ENCODE results near the gene ZMYND19. TPM values are rescaled to one million over a fixed set of nuclear protein-coding genes. Genes with fewer than 3 reads are reported as not detected.
"Not testable (repeated sequence)": the region's sequence is repeated elsewhere in the genome, so short reads cannot be mapped to it uniquely, and the experiment has no call there.

ZMYND19 gene
- total and polyA plus RNA-seq, 12 donors, result 5.2 to 33.5 (median 17.9) TPM

- Histone ChIP-seq H3K27me3 (no peaks in the 10 kb centered on the region), H3K4me3 (no peak overlapping the region), H3K4me1 (replicated peaks in 1 of 2) (no peaks in the 10 kb centered on the region), H3K36me3 (replicated peaks in 1 of 2) (no peaks in the 10 kb centered on the region), H3K9me3 (replicated peaks in 1 of 3) (no peaks in the 10 kb centered on the region), H3K27ac (no peak overlapping the region)
- no peak for DNase-seq
- intact Hi-C loops (cut with DNase I), result no loop called here
- TF ChIP-seq, protein P1, sequence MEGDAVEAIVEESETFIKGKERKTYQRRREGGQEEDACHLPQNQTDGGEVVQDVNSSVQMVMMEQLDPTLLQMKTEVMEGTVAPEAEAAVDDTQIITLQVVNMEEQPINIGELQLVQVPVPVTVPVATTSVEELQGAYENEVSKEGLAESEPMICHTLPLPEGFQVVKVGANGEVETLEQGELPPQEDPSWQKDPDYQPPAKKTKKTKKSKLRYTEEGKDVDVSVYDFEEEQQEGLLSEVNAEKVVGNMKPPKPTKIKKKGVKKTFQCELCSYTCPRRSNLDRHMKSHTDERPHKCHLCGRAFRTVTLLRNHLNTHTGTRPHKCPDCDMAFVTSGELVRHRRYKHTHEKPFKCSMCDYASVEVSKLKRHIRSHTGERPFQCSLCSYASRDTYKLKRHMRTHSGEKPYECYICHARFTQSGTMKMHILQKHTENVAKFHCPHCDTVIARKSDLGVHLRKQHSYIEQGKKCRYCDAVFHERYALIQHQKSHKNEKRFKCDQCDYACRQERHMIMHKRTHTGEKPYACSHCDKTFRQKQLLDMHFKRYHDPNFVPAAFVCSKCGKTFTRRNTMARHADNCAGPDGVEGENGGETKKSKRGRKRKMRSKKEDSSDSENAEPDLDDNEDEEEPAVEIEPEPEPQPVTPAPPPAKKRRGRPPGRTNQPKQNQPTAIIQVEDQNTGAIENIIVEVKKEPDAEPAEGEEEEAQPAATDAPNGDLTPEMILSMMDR (IDR thresholded peaks at IDR 0.05), result no peak
- no peak for TF ChIP-seq POLR2A (IDR thresholded peaks at IDR 0.05)
- WGBS, 4 donors, result 90 to 97% (median 91%) methylated on average over 4 to 18 of the region's 18 CpGs
These were observed 49.8 kb downstream of the ZMYND19 start for GRCh38 chr9:137540536-137540935.

GRCh38 chr9:137538058-137538457, 52.3 kb downstream of the ZMYND19 start:
- TF ChIP-seq, protein P1 (IDR thresholded peaks at IDR 0.05), result no peak
- no peak for TF ChIP-seq POLR2A (IDR thresholded peaks at IDR 0.05)
- H3K4me1 ChIP-seq (replicated peaks in 1 of 2), result peaks cover 0 to 9% of the 10 kb centered on the region in 2 donors
- no peak for DNase-seq

GRCh38 chr9:137536594-137537131, 53.6 kb downstream of the ZMYND19 start:
- intact Hi-C loops (cut with DNase I); H3K4me1 ChIP-seq (replicated peaks in 1 of 2); H3K9me3 ChIP-seq (replicated peaks in 1 of 3); H3K4me3 ChIP-seq; H3K36me3 ChIP-seq (replicated peaks in 1 of 2); DNase-seq; H3K27me3 ChIP-seq; H3K27ac ChIP-seq: not testable (repeated sequence)
- 67 to 86% (median 69%) methylated on average over 16 of the region's 16 CpGs for WGBS, 4 donors

More at GRCh38 chr9:137538058-137538457, 52.3 kb downstream of the ZMYND19 start:
- Histone ChIP-seq H3K36me3 (replicated peaks in 1 of 2) (no peaks in the 10 kb centered on the region), H3K27ac (no peak overlapping the region), H3K9me3 (replicated peaks in 1 of 3) (no peaks in the 10 kb centered on the region), H3K27me3 (no peaks in the 10 kb centered on the region), H3K4me3 (no peak overlapping the region)
- 94 to 97% (median 95%) methylated on average over 8 to 16 of the region's 16 CpGs for WGBS, 4 donors
- intact Hi-C loops (cut with DNase I), result no loop called here

- intact Hi-C loops (cut with DNase I), result no loop called here
These were observed 55.2 kb downstream of the ZMYND19 start for GRCh38 chr9:137535120-137535428.

More at GRCh38 chr9:137535120-137535428, 55.2 kb downstream of the ZMYND19 start:
- Histone ChIP-seq H3K9me3 (replicated peaks in 1 of 3) (no peaks in the 10 kb centered on the region), H3K4me3 (no peak overlapping the region), H3K4me1 (replicated peaks in 1 of 2) (peaks cover 0 to 9% of the 10 kb centered on the region in 2 donors), H3K27me3 (no peaks in the 10 kb centered on the region), H3K27ac (no peak overlapping the region), H3K36me3 (replicated peaks in 1 of 2) (no peaks in the 10 kb centered on the region)
- DNase-seq, result no peak
- TF ChIP-seq POLR2A (IDR thresholded peaks at IDR 0.05), result no peak
- TF ChIP-seq, protein P1 (IDR thresholded peaks at IDR 0.05), result no peak

Data from adrenal gland (tissue), 12 donors.